Stomach (tissue), 9 donors: Measurements from ENCODE around the gene UBE2R2. TPM values are rescaled to one million over a fixed set of nuclear protein-coding genes. Genes with fewer than 3 reads are reported as not detected.
A peak's percentile ranks its signal among the peaks of the same experiment; 100 is the strongest.

Source experiments
- DNase-seq, 2 donors: peaks; one replicate each; pipeline versions ENCODE4 v3.0.0 to v3.0.0-alpha.2; 2013 to 2019
- H3K27ac ChIP-seq, 5 donors: fragments of 200-600 bp in 4 of 5; sonication (generic) in 4 of 5; one replicate each; pipeline ENCODE4 v1.5.1; 2013 to 2019; ENCODE audit warnings: mild to moderate bottlenecking in 1 of 5, moderate library complexity in 1 of 5
- H3K27me3 ChIP-seq, 3 donors: fragments of 200-600 bp; sonication (generic); one replicate each; pipeline ENCODE4 v1.5.1; 2017 to 2019; ENCODE audit warnings: mixed run types in 1 of 3
- H3K36me3 ChIP-seq, 4 donors: fragments of 200-600 bp; sonication (generic); 1 replicate in 3 of 4; 2 replicates in 1 of 4; pipeline ENCODE4 v1.5.1; 2016 to 2019
- H3K4me1 ChIP-seq, 4 donors: fragments of 200-600 bp; sonication (generic); one replicate each; pipeline ENCODE4 v1.5.1; 2016 to 2019
- H3K4me3 ChIP-seq, 4 donors: fragments of 200-600 bp; sonication (generic) in 3 of 4; one replicate each; pipeline ENCODE4 v1.5.1; 2016 to 2019; ENCODE audit warnings: mild to moderate bottlenecking in 1 of 4
- H3K9me3 ChIP-seq, 4 donors: fragments of 200-600 bp; sonication (generic); one replicate each; pipeline ENCODE4 v1.5.1; 2016 to 2019
- CTCF ChIP-seq, 7 experiments: fragments of 450-650 bp in 4 of 7; fragments of 200-600 bp in 3 of 7; sonication (generic) in 3 of 7; IDR thresholded peaks; one replicate each; pipeline ENCODE4 v1.5.1; 2016 to 2019; ENCODE audit warnings: antibody characterized with exemption in 7 of 7, control low read depth in 2 of 7, mild to moderate bottlenecking in 1 of 7
- EP300 ChIP-seq: sonication (generic); formaldehyde crosslinking; IDR thresholded peaks from one replicate; pipeline ENCODE4 v1.6.1; 2017; ENCODE audit warnings: antibody characterized with exemption
- POLR2A ChIP-seq, 4 donors: fragments of 450-650 bp; IDR thresholded peaks; one replicate each; pipeline ENCODE4 v1.6.1; 2016; ENCODE audit warnings: antibody characterized with exemption in 4 of 4, control low read depth in 2 of 4, mild to moderate bottlenecking in 1 of 4, moderate library complexity in 1 of 4
- POLR2AphosphoS5 ChIP-seq, 3 donors: sonication (generic); formaldehyde crosslinking; IDR thresholded peaks; one replicate each; pipeline ENCODE4 v1.6.1; 2016; ENCODE audit warnings: antibody characterized with exemption in 3 of 3
- WGBS, 5 donors: extraction: QIAGEN DNeasy Blood & Tissue Kit in 3 of 5; methylation state at CpG; one replicate each; pipeline versions ENCODE4 v1.1.5 to v1.1.7; 2013 to 2018; 5-methylcytosine and 5-hydroxymethylcytosine counted together
- intact Hi-C: fragments of 100-400 bp; cut with DNase I; formaldehyde crosslinking; loops from one replicate; pipeline ENCODE4 v1.15.1; 2023; ENCODE audit warnings: low total_unique reads
- polyA plus RNA-seq, 3 donors: library from polyadenylated mRNA; stranded (reverse); fragments of 200-250 nt; gene quantifications; one replicate each; pipeline ENCODE4 v1.2.3, GENCODE V29; 2013
- total RNA-seq, 5 donors: library from RNA; depleted of rRNA; stranded (reverse); fragments of >200 nt; gene quantifications; one replicate each; pipeline versions ENCODE4 v1.1.0 to v1.2.3, GENCODE V29; 2014 to 2016
- donor health status: healthy with polysubstance abuse.
- donor health status: Bipolar disorder and iron deficiency.
- donor health status: healthy.

Gene UBE2R2
- total and polyA plus RNA-seq, 8 donors: 6.4 to 117 (median 23.9) TPM

DNA sequence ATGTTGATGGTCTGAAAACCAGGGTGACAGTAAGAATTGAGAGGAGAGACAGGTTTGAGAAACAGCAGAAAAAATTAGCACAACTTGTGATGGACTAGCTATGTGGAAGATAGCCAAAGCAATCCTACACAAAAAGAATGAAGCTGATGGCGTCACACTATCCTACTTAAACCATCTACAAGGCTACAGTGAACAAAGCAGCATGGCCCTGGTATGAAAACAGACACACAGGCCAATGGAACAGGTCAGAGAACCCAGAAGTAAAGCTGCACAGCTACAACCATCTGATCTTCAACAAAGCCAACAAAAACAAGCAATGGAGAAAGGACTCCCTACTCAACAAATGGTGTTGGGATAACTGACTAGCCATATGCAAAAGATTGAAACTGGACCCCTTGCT is 7.5 kb upstream of the UBE2R2 start:
- no peak overlapping the region for H3K27ac ChIP-seq
- intact Hi-C loops: no loop called here
- no peak for TF ChIP-seq POLR2A (IDR thresholded peaks at IDR 0.05)
- no peak for TF ChIP-seq CTCF (IDR thresholded peaks at IDR 0.05)
- TF ChIP-seq EP300: no peak
- no peak for TF ChIP-seq POLR2AphosphoS5 (IDR thresholded peaks at IDR 0.05)
- no peak overlapping the region for H3K4me3 ChIP-seq
- DNase-seq: no peak
- H3K36me3 ChIP-seq: no peaks in the 10 kb centered on the region
- H3K27me3 ChIP-seq: no peaks in the 10 kb centered on the region
- no peaks in the 10 kb centered on the region for H3K9me3 ChIP-seq
- 88 to 100% (median 94%) methylated on average over 1 of the region's 1 CpG for WGBS, 5 donors
- peaks cover 0 to 18% (median 11%) of the 10 kb centered on the region in 4 donors for H3K4me1 ChIP-seq

DNA sequence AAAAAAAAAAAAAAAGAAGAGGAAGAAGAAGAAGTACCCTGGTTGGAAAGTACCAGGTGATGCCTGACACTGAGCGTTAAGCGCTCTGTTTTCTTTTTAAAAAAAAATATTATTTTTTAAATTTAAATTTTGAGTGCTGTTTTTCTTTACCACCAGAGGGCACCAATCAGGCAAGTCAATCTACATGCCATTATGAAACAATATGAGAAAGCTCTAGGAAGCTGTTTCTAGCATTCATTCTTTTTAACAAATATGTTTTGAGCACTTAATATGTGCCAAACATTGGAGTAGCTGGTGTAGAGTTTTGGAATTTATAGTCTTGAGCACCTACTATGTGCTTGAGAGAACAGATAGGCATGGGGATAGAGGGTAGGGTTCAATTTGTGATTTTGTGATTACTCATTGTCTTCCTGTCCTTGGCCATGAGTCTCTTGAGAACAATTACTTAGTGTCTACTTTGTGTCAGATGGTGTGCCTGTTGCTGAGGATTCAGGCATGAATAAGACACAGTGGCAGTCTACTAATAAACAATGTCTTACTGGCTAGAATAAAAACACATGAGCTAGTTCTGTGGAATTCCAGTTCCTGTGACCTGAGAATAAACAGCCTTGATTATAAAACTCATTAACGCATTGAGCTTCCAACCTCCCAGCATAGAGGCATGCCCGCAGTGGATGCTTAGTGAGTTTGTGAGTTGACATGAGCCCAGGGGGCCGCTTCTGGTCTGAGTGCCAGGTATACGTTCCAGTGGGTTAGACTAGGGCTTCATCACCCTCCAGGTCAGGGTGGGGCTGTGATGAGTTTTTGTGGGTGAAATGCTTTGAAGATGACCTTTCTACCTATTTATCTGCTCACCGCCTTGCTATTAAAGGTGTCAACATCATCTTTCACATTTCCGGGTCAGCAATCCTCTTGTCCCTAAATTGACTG is 3.0 kb upstream of the UBE2R2 start:
- Histone ChIP-seq H3K27me3 (no peaks in the 10 kb centered on the region), H3K4me1 (peaks cover 11 to 39% (median 31%) of the 10 kb centered on the region in 4 donors), H3K9me3 (no peaks in the 10 kb centered on the region), H3K36me3 (no peaks in the 10 kb centered on the region), H3K27ac (peak overlapping the region; percentile 7 to 100 (median 100)), H3K4me3 (no peak overlapping the region)
- intact Hi-C loops: loop anchor here (5.0 kb wide), 1 partner anchor 38 kb away; no protein-coding TSS in a partner anchor
- TF ChIP-seq POLR2AphosphoS5 (IDR thresholded peaks at IDR 0.05) (peak in 1 of 3 donors; percentile 47), CTCF (IDR thresholded peaks at IDR 0.05) (peak in 5 of 7 experiments; percentile 35 to 78 (median 53)), EP300 (no peak), POLR2A (IDR thresholded peaks at IDR 0.05) (no peak)
- WGBS, 5 donors: 52 to 61% (median 58%) methylated on average over 8 of the region's 8 CpGs
- peak in 1 of 2 donors; percentile 57 for DNase-seq

DNA sequence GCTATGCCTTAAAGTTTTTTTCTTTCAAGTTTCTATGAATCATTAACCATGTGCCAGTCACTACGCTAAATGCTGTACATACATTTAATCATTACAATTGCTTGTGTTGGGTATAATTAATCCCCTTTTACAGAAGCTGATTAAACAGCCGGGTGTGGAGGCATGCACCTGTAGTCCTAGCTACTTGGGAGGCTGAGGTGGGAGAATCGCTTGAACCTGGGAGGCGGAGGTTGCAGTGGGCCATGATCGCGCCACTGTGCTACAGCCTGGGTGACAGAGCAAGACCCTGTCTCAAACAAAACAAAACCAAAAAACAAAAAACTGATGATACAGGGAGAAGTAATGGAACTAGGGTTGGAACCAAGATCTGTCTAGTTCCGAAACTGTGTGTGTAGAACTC is 1.2 kb upstream of the UBE2R2 start:
- Histone ChIP-seq H3K36me3 (no peaks in the 10 kb centered on the region), H3K27ac (peak overlapping the region; percentile 98 to 100 (median 100)), H3K27me3 (no peaks in the 10 kb centered on the region), H3K4me3 (no peak overlapping the region), H3K4me1 (peaks cover 26 to 58% (median 45%) of the 10 kb centered on the region in 4 donors), H3K9me3 (no peaks in the 10 kb centered on the region)
- DNase-seq: peak in 1 of 2 donors; percentile 12
- WGBS, 5 donors: 88 to 91% (median 90%) methylated on average over 7 of the region's 7 CpGs
- no peak for TF ChIP-seq CTCF (IDR thresholded peaks at IDR 0.05)
- TF ChIP-seq POLR2AphosphoS5 (IDR thresholded peaks at IDR 0.05): no peak
- no peak for TF ChIP-seq EP300
- TF ChIP-seq POLR2A (IDR thresholded peaks at IDR 0.05): no peak
- intact Hi-C loops: no loop called here

GRCh38 chr9:33817327-33818166 is 587 bp downstream of the UBE2R2 start:
- TF ChIP-seq EP300: no peak
- no peak for TF ChIP-seq POLR2A (IDR thresholded peaks at IDR 0.05)
- no peak for TF ChIP-seq POLR2AphosphoS5 (IDR thresholded peaks at IDR 0.05)
- no peak for TF ChIP-seq CTCF (IDR thresholded peaks at IDR 0.05)
- no peaks in the 10 kb centered on the region for H3K27me3 ChIP-seq
- intact Hi-C loops: no loop called here
- peak; percentile 49 to 88 for DNase-seq
- no peaks in the 10 kb centered on the region for H3K36me3 ChIP-seq
- H3K4me3 ChIP-seq: peak overlapping the region; percentile 77 to 93 (median 87)
- peaks cover 32 to 74% (median 57%) of the 10 kb centered on the region in 4 donors for H3K4me1 ChIP-seq
- no peaks in the 10 kb centered on the region for H3K9me3 ChIP-seq
- WGBS, 5 donors: 0 to 1% (median 0%) methylated on average over 19 to 79 of the region's 81 CpGs
- peak overlapping the region; percentile 98 to 100 (median 100) for H3K27ac ChIP-seq
